CD8-positive, alpha-beta memory T cell (primary cell): ENCODE measurements around the gene ICOSLG. TPM values are rescaled to one million over a fixed set of nuclear protein-coding genes. Genes with fewer than 3 reads are reported as not detected.

Source experiments
- CTCF ChIA-PET: fragments of 350-600 bp; sonication (Branson Sonifier 250); formaldehyde crosslinking; loops from one replicate; lab custom pipeline; 2021; ENCODE audit warnings: antibody characterized with exemption; lab: Charles Lee
- POLR2A ChIA-PET: fragments of 350-600 bp; sonication (Branson Sonifier 250); formaldehyde crosslinking; loops from one replicate; lab custom pipeline; 2021; ENCODE audit warnings: antibody characterized with exemption; lab: Charles Lee
- DNase-seq, 5 donors: peaks; one replicate each; pipeline versions ENCODE4 v3.0.0 to v3.0.0-alpha.2; 2020 to 2022; ENCODE audit warnings: mixed read lengths in 1 of 5
- H3K27ac ChIP-seq: one replicate; pipeline ENCODE4 v1.7.0; 2013; ENCODE audit warnings: low read depth, mild to moderate bottlenecking, low read length, moderate library complexity
- H3K27me3 ChIP-seq: 2 replicates; pipeline ENCODE4 v1.7.0; 2013; ENCODE audit warnings: low read length, mild to moderate bottlenecking; ENCODE audit not compliant: insufficient read depth, poor library complexity, severe bottlenecking
- H3K36me3 ChIP-seq: 2 replicates; pipeline ENCODE4 v1.7.0; 2013; ENCODE audit warnings: mild to moderate bottlenecking, low read length, moderate library complexity; ENCODE audit not compliant: insufficient read depth
- H3K4me1 ChIP-seq: 2 replicates; pipeline ENCODE4 v1.7.0; 2013; ENCODE audit warnings: mild to moderate bottlenecking, low read length, moderate library complexity; ENCODE audit not compliant: insufficient read depth
- H3K4me3 ChIP-seq: 2 replicates; pipeline ENCODE4 v1.7.0; 2013; ENCODE audit warnings: mild to moderate bottlenecking, low read length
- H3K9me3 ChIP-seq: 2 replicates; pipeline ENCODE4 v1.7.0; 2013; ENCODE audit warnings: mild to moderate bottlenecking, low read length
- H3K27ac Mint-ChIP-seq, 8 donors: one replicate each; pipeline ENCODE4 v1.8.0; 2020 to 2021; ENCODE audit warnings: mixed read lengths in 8 of 8, mild to moderate bottlenecking in 6 of 8, inconsistent platforms in 3 of 8, moderate library complexity in 3 of 8
- H3K27me3 Mint-ChIP-seq, 2 donors: one replicate each; pipeline ENCODE4 v1.8.0; 2020 to 2021; ENCODE audit warnings: mixed read lengths in 2 of 2, mild to moderate bottlenecking in 1 of 2, moderate library complexity in 1 of 2
- H3K36me3 Mint-ChIP-seq, 3 donors: one replicate each; pipeline ENCODE4 v1.8.0; 2020 to 2021; ENCODE audit warnings: mixed read lengths in 3 of 3, inconsistent platforms in 1 of 3, mild to moderate bottlenecking in 1 of 3
- H3K4me1 Mint-ChIP-seq, 3 donors: one replicate each; pipeline ENCODE4 v1.8.0; 2020 to 2021; ENCODE audit warnings: mixed read lengths in 3 of 3, inconsistent platforms in 1 of 3, mild to moderate bottlenecking in 1 of 3
- H3K4me3 Mint-ChIP-seq, 7 donors: one replicate each; pipeline ENCODE4 v1.8.0; 2020 to 2021; ENCODE audit warnings: mixed read lengths in 7 of 7, mild to moderate bottlenecking in 6 of 7, moderate library complexity in 4 of 7, inconsistent platforms in 2 of 7
- H3K9me3 Mint-ChIP-seq, 5 donors: one replicate each; pipeline ENCODE4 v1.8.0; 2020 to 2022; ENCODE audit warnings: mixed read lengths in 5 of 5, mild to moderate bottlenecking in 3 of 5, moderate library complexity in 2 of 5, inconsistent platforms in 1 of 5
- polyA plus RNA-seq: library from polyadenylated mRNA; unstranded; fragments of 300-500 nt; fragmentation: Illumina TruSeq; gene quantifications from one replicate; pipeline ENCODE4 v1.2.3, GENCODE V29; 2021
- total RNA-seq, 2 experiments: library from RNA; stranded (reverse); gene quantifications; one replicate each; pipeline ENCODE4 v1.2.3, GENCODE V29; 2021

The ICOSLG gene
- total and polyA plus RNA-seq, 3 experiments from 2014 or later, result 1.3 to 2.3 (median 1.6) TPM

GRCh38 chr21:44271558-44272283 lies 31.0 kb upstream of the ICOSLG start:
- Mint-ChIP-seq H3K36me3 (no peaks in the 10 kb centered on the region), H3K9me3 (no peaks in the 10 kb centered on the region), H3K4me3 (no peak overlapping the region), H3K27ac (peak overlapping the region in 1 of 8 donors; percentile 66), H3K4me1 (no peaks in the 10 kb centered on the region), H3K27me3 (no peaks in the 10 kb centered on the region)
- no peak for DNase-seq
- Histone ChIP-seq H3K36me3 (no peaks in the 10 kb centered on the region), H3K9me3 (no peaks in the 10 kb centered on the region), H3K4me3 (no peak overlapping the region), H3K27me3 (no peaks in the 10 kb centered on the region), H3K27ac (no peak overlapping the region), H3K4me1 (no peaks in the 10 kb centered on the region)
- CTCF ChIA-PET, result interaction anchor here (1.5 kb wide), 1 partner anchor 26 kb away, joined by 6 read pairs; no protein-coding TSS in a partner anchor
- POLR2A ChIA-PET, result interaction anchor here (0.7 kb wide), 1 partner anchor 24 kb away, joined by 8 read pairs; no protein-coding TSS in a partner anchor

DNA sequence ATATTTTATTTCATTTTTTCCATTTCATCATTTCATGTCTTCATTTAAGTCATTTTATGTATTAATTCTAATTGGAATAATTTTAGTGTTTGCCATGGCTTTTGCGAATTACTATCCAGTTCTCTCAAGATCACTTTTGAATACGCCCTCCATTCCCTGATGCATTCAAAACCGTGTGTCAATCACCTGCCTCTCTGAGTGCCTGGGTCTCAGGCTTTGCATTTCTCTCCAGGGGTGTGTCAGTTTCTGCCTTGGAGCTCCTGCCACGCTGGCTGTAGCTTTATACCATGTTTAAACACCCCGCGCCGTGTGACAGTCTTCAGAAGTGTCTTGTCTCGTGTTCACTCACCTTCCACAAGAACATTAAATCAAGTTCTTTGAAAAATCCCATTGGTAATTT lies 28.3 kb upstream of the ICOSLG start:
- H3K4me1 Mint-ChIP-seq, result no peaks in the 10 kb centered on the region
- no peak overlapping the region for H3K4me3 ChIP-seq
- no peaks in the 10 kb centered on the region for H3K4me1 ChIP-seq
- no peak overlapping the region for H3K4me3 Mint-ChIP-seq
- no peaks in the 10 kb centered on the region for H3K9me3 ChIP-seq
- no peaks in the 10 kb centered on the region for H3K27me3 ChIP-seq
- no peak overlapping the region for H3K27ac ChIP-seq
- H3K36me3 Mint-ChIP-seq, result no peaks in the 10 kb centered on the region
- no peak for DNase-seq
- H3K27me3 Mint-ChIP-seq, result no peaks in the 10 kb centered on the region
- H3K36me3 ChIP-seq, result no peaks in the 10 kb centered on the region
- no peaks in the 10 kb centered on the region for H3K9me3 Mint-ChIP-seq
- POLR2A ChIA-PET, result no interaction called here
- no peak overlapping the region for H3K27ac Mint-ChIP-seq
- CTCF ChIA-PET, result no interaction called here

- Histone ChIP-seq H3K4me3 (no peak overlapping the region), H3K27ac (no peak overlapping the region), H3K4me1 (no peaks in the 10 kb centered on the region), H3K9me3 (no peaks in the 10 kb centered on the region), H3K36me3 (no peaks in the 10 kb centered on the region), H3K27me3 (no peaks in the 10 kb centered on the region)
- H3K27ac Mint-ChIP-seq, result no peak overlapping the region
- ChIA-PET POLR2A (no interaction called here), CTCF (interaction anchor here (1.3 to 1.6 kb wide), 2 partner anchors 9 to 30 kb away, joined by 3 to 7 read pairs; no protein-coding TSS in a partner anchor)
- peak in 4 of 5 donors; percentile 15 to 56 (median 16) for DNase-seq
- no peaks in the 10 kb centered on the region for H3K4me1 Mint-ChIP-seq
- no peaks in the 10 kb centered on the region for H3K36me3 Mint-ChIP-seq
- H3K27me3 Mint-ChIP-seq, result no peaks in the 10 kb centered on the region
- no peak overlapping the region for H3K4me3 Mint-ChIP-seq
- no peaks in the 10 kb centered on the region for H3K9me3 Mint-ChIP-seq
These were observed 27.0 kb upstream of the ICOSLG start for GRCh38 chr21:44267655-44268142.

DNA sequence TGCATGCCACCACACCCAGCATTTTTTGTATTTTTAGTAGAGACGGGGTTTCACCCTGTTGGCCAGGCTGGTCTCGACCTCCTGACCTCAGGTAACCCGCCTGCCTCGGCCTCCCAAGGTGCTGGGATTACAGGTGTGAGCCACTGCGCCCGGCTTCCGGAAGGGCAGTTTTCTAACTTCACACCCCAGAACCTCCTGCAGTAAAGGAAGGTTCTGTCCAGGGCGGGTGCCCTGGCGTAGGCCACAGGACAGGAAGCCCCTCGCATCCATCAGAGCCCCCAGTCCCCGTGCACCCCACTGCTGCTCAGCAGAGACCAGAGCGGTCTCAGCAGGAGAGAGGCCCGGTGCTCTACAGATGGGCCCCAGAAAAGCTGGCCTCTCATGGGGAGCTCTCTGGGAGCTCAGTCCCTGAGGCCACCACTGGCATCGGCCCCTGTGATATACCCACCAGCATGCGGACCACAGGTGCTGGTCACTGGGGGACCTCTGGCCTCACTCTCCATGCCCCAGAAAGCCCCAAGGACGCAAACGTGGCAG lies 25.1 kb upstream of the ICOSLG start:
- no peak for DNase-seq
- Histone ChIP-seq H3K27me3 (no peaks in the 10 kb centered on the region), H3K4me3 (no peak overlapping the region), H3K4me1 (no peaks in the 10 kb centered on the region), H3K36me3 (no peaks in the 10 kb centered on the region), H3K27ac (no peak overlapping the region), H3K9me3 (no peaks in the 10 kb centered on the region)
- H3K36me3 Mint-ChIP-seq, result no peaks in the 10 kb centered on the region
- no peaks in the 10 kb centered on the region for H3K27me3 Mint-ChIP-seq
- no peak overlapping the region for H3K4me3 Mint-ChIP-seq
- H3K9me3 Mint-ChIP-seq, result no peaks in the 10 kb centered on the region
- CTCF ChIA-PET, result interaction anchor here (1.0 kb wide), 1 partner anchor 11 kb away, joined by 3 read pairs; no protein-coding TSS in a partner anchor
- no peak overlapping the region for H3K27ac Mint-ChIP-seq
- POLR2A ChIA-PET, result no interaction called here
- H3K4me1 Mint-ChIP-seq, result no peaks in the 10 kb centered on the region

GRCh38 chr21:44263768-44264167 lies 23.0 kb upstream of the ICOSLG start:
- H3K27me3 ChIP-seq, result no peaks in the 10 kb centered on the region
- H3K4me1 ChIP-seq, result no peaks in the 10 kb centered on the region
- H3K4me3 ChIP-seq, result no peak overlapping the region
- ChIA-PET POLR2A (no interaction called here), CTCF (interaction anchor here (2.0 kb wide), 1 partner anchor 34 kb away, joined by 4 read pairs; no protein-coding TSS in a partner anchor)
- H3K36me3 ChIP-seq, result no peaks in the 10 kb centered on the region
- no peaks in the 10 kb centered on the region for H3K4me1 Mint-ChIP-seq
- H3K9me3 ChIP-seq, result no peaks in the 10 kb centered on the region
- no peak for DNase-seq
- H3K27ac ChIP-seq, result no peak overlapping the region
- no peaks in the 10 kb centered on the region for H3K36me3 Mint-ChIP-seq
- H3K9me3 Mint-ChIP-seq, result no peaks in the 10 kb centered on the region
- H3K27me3 Mint-ChIP-seq, result no peaks in the 10 kb centered on the region
- H3K4me3 Mint-ChIP-seq, result no peak overlapping the region
- H3K27ac Mint-ChIP-seq, result no peak overlapping the region

DNA sequence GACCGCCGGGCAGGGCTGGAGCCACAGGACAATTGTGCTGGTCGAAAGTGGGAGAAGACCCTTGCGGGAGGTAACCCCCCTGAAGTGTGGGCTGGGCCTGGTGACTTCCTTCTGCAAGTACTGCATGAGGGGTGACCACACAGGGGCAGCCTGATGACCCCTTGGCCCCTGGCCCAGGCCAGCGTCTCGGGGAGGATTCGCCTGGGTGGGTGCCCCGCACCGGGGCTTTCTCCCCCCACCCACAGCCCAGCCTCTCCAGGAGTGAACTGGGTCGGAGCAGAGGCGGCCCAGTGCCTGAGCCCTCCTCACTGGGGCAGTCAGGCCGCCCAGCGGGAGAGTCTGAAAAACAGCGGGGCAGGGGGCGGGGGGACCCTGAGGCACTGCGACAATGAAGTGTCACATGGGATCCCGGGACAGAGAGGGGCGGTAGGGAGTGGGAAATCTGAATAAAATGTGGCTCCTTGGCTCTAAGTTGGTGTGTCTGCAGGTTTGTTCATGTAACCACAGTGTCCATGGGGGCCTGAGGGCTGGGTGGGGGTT lies 22.5 kb upstream of the ICOSLG start:
- Mint-ChIP-seq H3K27ac (no peak overlapping the region), H3K27me3 (no peaks in the 10 kb centered on the region), H3K4me3 (no peak overlapping the region), H3K4me1 (no peaks in the 10 kb centered on the region), H3K9me3 (no peaks in the 10 kb centered on the region), H3K36me3 (no peaks in the 10 kb centered on the region)
- no peaks in the 10 kb centered on the region for H3K4me1 ChIP-seq
- H3K27me3 ChIP-seq, result no peaks in the 10 kb centered on the region
- H3K27ac ChIP-seq, result no peak overlapping the region
- peak in 1 of 5 donors; percentile 45 for DNase-seq
- POLR2A ChIA-PET, result no interaction called here
- CTCF ChIA-PET, result interaction anchor here (2.0 kb wide), 1 partner anchor 34 kb away, joined by 4 read pairs; no protein-coding TSS in a partner anchor
- no peaks in the 10 kb centered on the region for H3K36me3 ChIP-seq
- H3K9me3 ChIP-seq, result no peaks in the 10 kb centered on the region
- no peak overlapping the region for H3K4me3 ChIP-seq

DNA sequence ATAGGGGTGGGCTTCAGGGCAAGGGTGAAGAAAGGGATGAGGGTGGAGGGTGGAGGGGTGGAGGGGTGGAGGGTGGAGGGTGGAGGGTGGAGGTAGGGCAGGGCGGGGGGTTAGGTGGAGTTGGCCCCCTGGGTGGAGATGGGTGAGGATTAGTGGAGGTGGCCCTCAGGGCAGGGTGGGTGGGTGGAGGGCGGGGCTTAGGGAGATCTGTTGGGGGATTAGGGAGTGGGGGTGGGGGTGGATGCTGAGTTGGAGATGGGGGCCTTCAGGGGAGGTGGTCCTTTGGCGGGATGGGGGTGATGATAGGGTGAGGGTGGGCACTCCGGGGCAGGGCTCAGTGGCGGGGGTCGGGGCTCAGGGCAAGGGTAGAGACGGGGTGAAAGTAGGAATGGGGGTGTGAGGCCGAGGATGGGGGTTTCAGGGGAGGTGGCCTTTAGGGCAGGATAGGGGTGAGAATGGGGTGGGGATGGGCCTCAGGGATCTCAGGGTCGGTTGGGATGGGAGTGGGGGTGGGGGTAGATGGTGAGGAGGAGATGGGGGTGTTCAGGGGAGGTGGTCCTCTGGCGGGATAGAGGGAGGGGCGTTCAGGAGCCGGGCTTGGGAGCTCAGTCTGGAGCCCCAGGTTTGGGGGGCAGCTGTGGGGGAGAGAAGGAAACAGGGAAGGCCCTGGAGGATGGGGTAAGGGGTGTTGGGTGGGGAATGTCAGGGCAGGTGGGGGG lies 21.8 kb upstream of the ICOSLG start:
- Histone ChIP-seq H3K27me3 (no peaks in the 10 kb centered on the region), H3K27ac (no peak overlapping the region), H3K36me3 (no peaks in the 10 kb centered on the region), H3K4me1 (no peaks in the 10 kb centered on the region), H3K9me3 (no peaks in the 10 kb centered on the region), H3K4me3 (no peak overlapping the region)
- no peak for DNase-seq
- Mint-ChIP-seq H3K9me3 (no peaks in the 10 kb centered on the region), H3K36me3 (no peaks in the 10 kb centered on the region), H3K27me3 (no peaks in the 10 kb centered on the region), H3K27ac (no peak overlapping the region), H3K4me1 (no peaks in the 10 kb centered on the region), H3K4me3 (no peak overlapping the region)
- POLR2A ChIA-PET, result no interaction called here
- CTCF ChIA-PET, result interaction anchor here (2.0 kb wide), 1 partner anchor 35 kb away, joined by 4 read pairs; no protein-coding TSS in a partner anchor
